CD1c-positive myeloid dendritic cell (primary cell): ENCODE measurements around the gene MICAL2.

Experiments
- DNase-seq: peaks from one replicate; pipeline ENCODE4 v3.0.0-alpha.2; 2016; ENCODE audit errors: extremely low spot score

The MICAL2 gene

GRCh38 chr11:12287374-12288211, 177.2 kb downstream of the MICAL2 start:
- DNase-seq = no peak

- DNase-seq = peak; percentile 70
These were observed 178.0 kb downstream of the MICAL2 start for GRCh38 chr11:12288212-12288930.

- no peak for DNase-seq
These were observed 178.7 kb downstream of the MICAL2 start for GRCh38 chr11:12288931-12289666.

DNA sequence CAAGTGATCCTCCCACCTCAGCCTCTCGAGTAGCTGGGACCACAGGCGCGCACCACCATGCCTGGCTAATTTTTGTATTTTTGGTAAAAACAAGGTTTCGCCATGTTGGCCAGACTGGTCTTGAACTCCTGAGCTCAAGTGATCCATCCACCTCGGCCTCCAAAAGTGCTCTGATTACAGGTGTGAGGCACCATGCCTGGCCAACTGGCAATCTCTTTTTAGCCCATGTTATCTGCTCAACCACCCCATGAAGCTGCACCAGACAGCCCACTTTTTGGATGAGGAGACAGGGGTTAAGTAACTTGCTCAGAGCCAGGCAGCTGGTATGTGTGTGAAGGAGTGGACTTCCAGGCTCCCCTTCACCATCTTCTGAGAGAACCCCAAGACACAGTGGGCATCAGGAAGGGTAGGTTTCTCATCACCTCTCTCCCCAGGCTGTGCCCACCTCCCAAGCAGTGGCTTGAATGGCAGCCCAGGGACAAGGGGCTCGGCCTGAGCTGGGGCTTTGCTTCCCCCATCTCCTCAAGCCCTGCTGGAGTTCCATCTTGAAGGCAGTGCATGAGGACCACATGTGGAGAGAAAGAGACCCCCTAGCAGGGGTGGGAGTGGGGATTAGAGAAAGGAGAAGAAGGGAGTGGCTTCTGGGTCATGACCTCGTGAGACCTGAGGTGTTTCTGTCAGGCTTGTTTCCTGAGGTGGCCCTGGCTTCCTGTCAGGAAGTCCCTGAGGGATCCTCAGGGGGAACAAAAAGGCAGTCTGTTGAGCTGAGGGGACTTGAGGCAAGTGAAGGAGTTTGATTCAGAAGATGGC, 179.5 kb downstream of the MICAL2 start:
- no peak for DNase-seq

DNA sequence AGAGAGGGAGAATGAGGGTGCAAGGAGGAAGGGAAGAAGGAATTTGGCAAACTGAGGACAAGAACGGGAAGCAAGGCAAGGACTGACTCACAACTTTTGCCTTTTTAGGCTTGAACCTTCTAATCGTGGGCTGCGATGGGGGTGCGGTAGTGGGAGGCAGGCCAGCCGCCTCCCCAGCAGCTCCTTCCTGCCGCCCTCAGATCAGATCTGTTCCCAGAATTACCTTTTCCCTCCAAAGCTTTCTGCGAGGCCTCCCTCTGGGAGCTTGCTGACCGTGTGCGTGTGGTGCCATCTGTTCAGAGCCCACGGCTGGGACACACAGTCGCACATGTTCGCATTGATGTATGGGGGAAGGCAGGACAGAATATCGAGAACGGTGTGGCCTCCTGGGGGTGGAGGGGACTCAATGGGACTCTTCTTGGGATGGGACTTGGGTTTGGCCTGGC, 180.1 kb downstream of the MICAL2 start:
- DNase-seq = no peak

GRCh38 chr11:12291313-12291712, 180.9 kb downstream of the MICAL2 start:
- no peak for DNase-seq

DNA sequence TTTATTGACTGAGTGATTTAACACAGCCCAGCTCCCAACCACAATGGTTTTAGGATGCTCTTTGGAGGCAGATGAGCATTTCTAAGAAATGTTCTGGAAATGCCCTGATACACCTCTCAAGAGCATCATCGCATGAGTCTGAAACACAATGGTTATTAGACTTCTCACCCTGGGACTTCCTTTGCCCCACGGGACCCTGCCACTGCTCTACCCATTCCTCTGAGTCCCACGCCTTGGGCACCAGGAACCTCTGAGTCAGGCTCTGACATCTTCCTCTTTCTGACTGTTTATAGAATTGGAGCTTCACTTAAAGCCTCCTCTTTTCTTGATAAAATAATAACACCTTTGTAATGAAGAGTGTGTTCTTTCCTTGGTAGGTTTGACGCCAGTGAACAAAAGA, 181.4 kb downstream of the MICAL2 start:
- peak; percentile 68 for DNase-seq

DNA sequence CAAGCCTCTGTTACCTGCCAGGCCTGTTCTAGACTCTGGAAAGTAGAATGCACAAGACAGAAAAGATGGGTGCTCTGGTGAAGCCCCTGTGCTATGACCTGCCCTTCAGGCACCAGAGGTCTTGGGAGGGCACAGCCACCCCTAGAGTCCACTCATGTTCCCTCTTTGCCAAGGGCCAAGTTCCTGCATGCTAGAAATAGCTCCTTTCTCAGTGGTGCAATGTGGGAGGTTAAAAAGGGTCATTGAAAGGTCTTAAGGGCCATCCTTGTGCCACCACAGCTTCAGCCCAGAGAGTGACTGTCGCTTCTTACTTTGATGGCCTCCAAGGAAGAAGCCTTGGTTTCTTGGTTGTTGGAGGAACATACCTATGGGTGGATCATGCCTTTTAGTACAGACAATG, 182.4 kb downstream of the MICAL2 start:
- peak; percentile 48 for DNase-seq

- DNase-seq = no peak
These were observed 183.1 kb downstream of the MICAL2 start for GRCh38 chr11:12293486-12293885.

GRCh38 chr11:12294613-12295012, 184.2 kb downstream of the MICAL2 start:
- no peak for DNase-seq

GRCh38 chr11:12295943-12296342, 185.6 kb downstream of the MICAL2 start:
- no peak for DNase-seq

- no peak for DNase-seq
These were observed 188.2 kb downstream of the MICAL2 start for GRCh38 chr11:12298610-12299009.

- no peak for DNase-seq
These were observed 191.0 kb downstream of the MICAL2 start for GRCh38 chr11:12301379-12301778.

GRCh38 chr11:12303421-12304149, 193.2 kb downstream of the MICAL2 start:
- DNase-seq = no peak

GRCh38 chr11:12306830-12307229, 196.4 kb downstream of the MICAL2 start:
- no peak for DNase-seq

DNA sequence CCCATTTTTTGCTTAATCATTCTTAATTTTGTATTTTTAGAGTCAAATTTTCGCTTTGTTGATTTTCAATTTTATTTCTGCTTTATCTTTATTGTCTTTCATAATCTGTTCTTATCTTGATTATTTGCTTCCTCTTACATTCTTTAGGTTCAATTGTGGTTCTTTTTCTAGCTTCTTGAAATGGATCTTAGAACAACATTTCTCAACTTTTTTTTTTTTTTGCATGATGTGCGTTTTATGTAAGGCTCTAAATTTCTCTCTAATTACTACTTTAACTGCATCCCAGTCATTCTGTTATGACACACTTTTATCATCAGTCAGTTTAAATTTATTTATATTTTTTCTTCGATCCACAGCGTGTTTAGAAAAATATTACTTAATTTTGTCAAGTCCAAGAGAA, 201.7 kb downstream of the MICAL2 start:
- no peak for DNase-seq
